ENCODE measurements around the gene ELAVL4. TPM values are rescaled to one million over a fixed set of nuclear protein-coding genes. Genes with fewer than 3 reads are reported as not detected.

ELAVL4 gene
- total RNA-seq, 1 experiment from 2014 or later = not detected

- ChIA-PET RAD21 (ENCODE audit: low non-redundant PET in 1 of 2, low total read pairs in 2 of 2, uncharacterized antibody in 2 of 2, unreplicated experiment in 2 of 2) (no interaction called here), CTCF (no interaction called here), POLR2A (no interaction called here)
- H4K20me1 ChIP-seq (ENCODE audit: insufficient read depth) = no peaks in the 10 kb centered on the region
- no peaks in the 10 kb centered on the region for H3K4me1 ChIP-seq (ENCODE audit: control insufficient read depth in 1 of 2, insufficient read depth in 2 of 2, low read length in 2 of 2)
- TF ChIP-seq ZBTB33 (IDR thresholded peaks at IDR 0.05; ENCODE audit: extremely low read depth, insufficient replicate concordance, low read length) (no peak), EZH2 (IDR thresholded peaks at IDR 0.05) (no peak), SRF (IDR thresholded peaks at IDR 0.05; ENCODE audit: low read depth) (no peak), ZNF274 (IDR thresholded peaks at IDR 0.05; ENCODE audit: low read depth, low read length) (no peak), MAX (IDR thresholded peaks at IDR 0.05) (no peak), EZH2phosphoT487 (IDR thresholded peaks at IDR 0.05; ENCODE audit: borderline replicate concordance) (no peak), FOSL1 (IDR thresholded peaks at IDR 0.05; ENCODE audit: low read depth) (no peak), POLR2AphosphoS5 (IDR thresholded peaks at IDR 0.05; ENCODE audit: low read depth, low read length) (no peak), ZFX (IDR thresholded peaks at IDR 0.05) (no peak), CEBPB (IDR thresholded peaks at IDR 0.05; ENCODE audit: low read depth) (no peak)
- no peaks in the 10 kb centered on the region for H3K9me2 ChIP-seq (ENCODE audit: insufficient read depth)
- no peaks in the 10 kb centered on the region for H3K9me3 ChIP-seq (ENCODE audit: control insufficient read depth in 1 of 2, insufficient read depth in 1 of 2, low read depth in 1 of 2, low read length in 2 of 2)
- DNase-seq (ENCODE audit: low read depth, low spot score) (no peak), ATAC-seq (no peak)
- no TSS peak for BruUV-seq (replicated peaks)
- no peak overlapping the region for H3K9ac ChIP-seq (ENCODE audit: low read length)
- intact Hi-C loops (cut with micrococcal nuclease) = no loop called here
- H2AFZ ChIP-seq (ENCODE audit: low read depth, low read length, poor library complexity, severe bottlenecking) = no peak overlapping the region
- H3K36me3 ChIP-seq (ENCODE audit: control insufficient read depth in 1 of 2, insufficient read depth in 2 of 2, low read length in 2 of 2) = no peaks in the 10 kb centered on the region
- no peak overlapping the region for H3K27ac ChIP-seq (ENCODE audit: low read depth, low read length)
- H3K4me2 ChIP-seq (ENCODE audit: low read length) = no peak overlapping the region
- no peaks in the 10 kb centered on the region for H3K27me3 ChIP-seq (ENCODE audit: insufficient read depth, low read length)
- H3K4me3 ChIP-seq (replicated peaks in 1 of 2; ENCODE audit: low read depth in 1 of 2, low read length in 2 of 2) = no peak overlapping the region
- H3K79me2 ChIP-seq (ENCODE audit: insufficient read depth, low read length) = no peaks in the 10 kb centered on the region
Observed at GRCh38 chr1:50232336-50232735, 123.6 kb downstream of the ELAVL4 start.

All from HCT116 (cell line).